GM21360 (cell line): ENCODE results near the gene CSNK1D.
A peak's percentile ranks its signal among the peaks of the same experiment; 100 is the strongest.
"Not testable (repeated sequence)": the region's sequence is repeated elsewhere in the genome, so short reads cannot be mapped to it uniquely, and the experiment has no call there.

ENCODE experiments used
- ATAC-seq: cut with Tn5 transposase; IDR thresholded peaks from one replicate; pipeline ENCODE4 v1.9.1; 2021; ENCODE audit warnings: mild to moderate bottlenecking, moderate library complexity; ENCODE audit not compliant: unreplicated experiment

Gene CSNK1D

GRCh38 chr17:82276938-82277337, 3.4 kb upstream of the CSNK1D start:
- no peak for ATAC-seq

GRCh38 chr17:82275326-82275725, 1.8 kb upstream of the CSNK1D start:
- ATAC-seq = no peak

- no peak for ATAC-seq
Observed at GRCh38 chr17:82274134-82275020, 877 bp upstream of the CSNK1D start.

DNA sequence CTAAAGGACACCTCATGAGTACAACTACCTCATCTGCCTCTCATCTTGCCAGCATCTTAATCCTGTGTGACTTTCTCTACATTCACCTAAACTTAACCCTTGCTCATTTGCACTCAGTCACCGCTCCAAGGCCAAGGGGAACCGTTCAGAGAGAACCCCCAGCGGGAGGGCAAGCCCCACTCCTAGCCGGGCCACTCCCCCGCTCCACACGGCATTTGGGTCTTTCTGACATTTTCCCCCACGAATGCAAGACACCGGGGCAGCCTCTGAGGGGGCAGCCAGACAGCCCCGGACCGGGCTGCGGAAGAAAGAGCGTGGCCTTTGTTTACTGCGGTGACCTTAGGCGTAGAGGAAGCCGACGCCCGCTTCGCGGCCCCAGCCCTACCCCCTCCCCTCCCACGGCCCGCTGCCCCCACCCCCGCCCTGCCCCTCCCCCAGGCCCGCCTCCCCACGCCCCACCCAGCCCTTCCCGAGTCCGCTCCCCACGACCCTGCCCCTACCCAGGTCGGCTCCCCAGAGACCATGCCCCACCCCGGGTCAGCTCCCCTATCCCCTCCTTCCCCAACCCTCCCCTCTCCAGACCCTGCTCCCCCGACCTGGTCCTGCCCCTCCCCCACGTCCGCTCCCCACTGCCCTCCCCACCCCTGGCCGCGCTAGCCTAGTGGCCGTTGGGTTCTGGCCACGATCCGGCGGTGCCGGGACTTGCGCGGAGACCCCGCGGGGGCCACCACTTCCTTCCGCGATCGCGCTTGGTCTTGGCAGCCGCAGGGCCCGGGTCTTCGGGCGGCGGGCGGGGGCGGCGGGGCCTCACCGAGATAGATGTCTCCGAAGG, 789 bp downstream of the CSNK1D start:
- ATAC-seq = peak; percentile 11

- ATAC-seq = no peak
Observed at GRCh38 chr17:82271401-82271800, 2.1 kb downstream of the CSNK1D start.

- ATAC-seq = no peak
Observed at GRCh38 chr17:82270651-82271050, 2.8 kb downstream of the CSNK1D start.

GRCh38 chr17:82269882-82270500, 3.5 kb downstream of the CSNK1D start:
- ATAC-seq = no peak

GRCh38 chr17:82269138-82269881, 4.2 kb downstream of the CSNK1D start:
- ATAC-seq = no peak

GRCh38 chr17:82267575-82268379, 5.7 kb downstream of the CSNK1D start:
- no peak for ATAC-seq

DNA sequence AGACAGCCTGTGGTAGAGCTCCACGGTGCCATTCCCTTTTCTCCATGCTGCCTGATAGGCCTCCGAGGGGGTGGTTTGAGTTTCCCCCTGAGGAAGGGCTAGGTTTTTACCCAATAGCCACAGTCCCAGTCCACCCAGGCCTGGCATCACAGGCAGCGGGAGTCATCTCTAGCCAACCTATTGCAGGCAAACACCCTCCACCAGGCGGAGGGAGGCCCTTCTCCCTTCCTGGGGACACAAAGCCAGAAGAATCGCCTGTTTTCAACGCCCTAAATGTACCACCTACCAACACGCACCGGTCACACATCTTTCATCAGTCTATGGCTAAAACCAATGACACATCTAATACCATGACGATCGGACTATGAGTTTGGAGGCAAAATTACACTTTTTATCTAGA, 7.4 kb downstream of the CSNK1D start:
- no peak for ATAC-seq

DNA sequence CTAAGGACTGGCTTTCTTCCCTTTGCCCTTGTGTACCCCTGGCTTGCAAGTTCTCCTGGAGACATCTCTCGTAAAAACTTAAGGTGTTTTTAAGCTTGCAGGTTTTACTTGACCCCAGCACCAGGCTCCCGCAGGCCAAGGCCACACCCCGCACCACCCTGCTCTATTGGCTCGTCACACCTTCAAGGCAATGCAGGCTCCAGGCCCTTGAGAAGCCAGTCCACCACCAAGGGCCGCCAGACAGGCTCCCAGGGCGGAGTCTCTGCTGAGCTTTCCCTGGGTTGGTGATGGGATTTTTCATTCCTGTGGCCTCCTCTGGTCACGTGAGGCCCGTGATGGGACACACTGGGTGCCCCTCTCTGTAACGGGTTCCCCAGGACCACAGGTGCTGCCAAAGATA, 9.9 kb downstream of the CSNK1D start:
- ATAC-seq = no peak

- ATAC-seq = no peak
Observed at GRCh38 chr17:82262344-82262743, 11.2 kb downstream of the CSNK1D start.

GRCh38 chr17:82259972-82260961, 13.2 kb downstream of the CSNK1D start:
- not testable (repeated sequence) for ATAC-seq

GRCh38 chr17:82258555-82258954, 14.9 kb downstream of the CSNK1D start:
- ATAC-seq = no peak

- no peak for ATAC-seq
Observed at GRCh38 chr17:82257473-82257872, 16.0 kb downstream of the CSNK1D start.

GRCh38 chr17:82256242-82256885, 17.1 kb downstream of the CSNK1D start:
- ATAC-seq = no peak

DNA sequence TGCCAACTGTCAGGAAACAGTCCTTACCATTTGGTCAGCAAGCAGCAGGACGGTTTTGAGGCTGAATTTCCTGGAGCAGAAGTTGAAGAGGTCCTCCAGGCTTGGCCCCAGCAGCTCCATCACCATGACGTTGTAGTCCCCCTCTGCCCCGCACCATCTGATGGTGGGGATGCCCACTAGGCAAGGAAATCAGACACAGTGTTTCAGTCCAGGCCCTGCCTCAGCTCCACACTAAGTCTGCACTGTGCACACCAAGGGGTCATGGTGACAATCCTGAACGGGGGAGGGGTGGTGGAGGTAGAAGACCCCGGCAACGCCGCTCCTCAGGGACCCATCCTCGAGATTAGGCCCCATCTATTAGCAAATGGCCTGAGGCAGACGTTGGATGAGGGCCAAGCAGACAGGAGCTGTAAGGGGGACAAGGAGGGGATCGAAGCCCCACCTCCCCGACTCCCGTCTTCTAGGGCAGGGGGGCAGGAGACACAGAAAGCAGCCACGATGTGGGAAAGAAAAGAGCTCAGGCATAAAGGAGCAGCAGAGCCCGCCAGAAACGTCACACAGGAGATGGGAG, 18.0 kb downstream of the CSNK1D start:
- ATAC-seq = no peak

- not testable (repeated sequence) for ATAC-seq
Observed at GRCh38 chr17:82254746-82255145, 18.8 kb downstream of the CSNK1D start.
